GM19351 (cell line): ENCODE data around the gene PIK3C3.

Experiments used
- ATAC-seq: cut with Tn5 transposase; IDR thresholded peaks from one replicate; pipeline ENCODE4 v1.9.1; 2021; ENCODE audit warnings: mild to moderate bottlenecking, moderate library complexity; ENCODE audit not compliant: unreplicated experiment

PIK3C3 gene

DNA sequence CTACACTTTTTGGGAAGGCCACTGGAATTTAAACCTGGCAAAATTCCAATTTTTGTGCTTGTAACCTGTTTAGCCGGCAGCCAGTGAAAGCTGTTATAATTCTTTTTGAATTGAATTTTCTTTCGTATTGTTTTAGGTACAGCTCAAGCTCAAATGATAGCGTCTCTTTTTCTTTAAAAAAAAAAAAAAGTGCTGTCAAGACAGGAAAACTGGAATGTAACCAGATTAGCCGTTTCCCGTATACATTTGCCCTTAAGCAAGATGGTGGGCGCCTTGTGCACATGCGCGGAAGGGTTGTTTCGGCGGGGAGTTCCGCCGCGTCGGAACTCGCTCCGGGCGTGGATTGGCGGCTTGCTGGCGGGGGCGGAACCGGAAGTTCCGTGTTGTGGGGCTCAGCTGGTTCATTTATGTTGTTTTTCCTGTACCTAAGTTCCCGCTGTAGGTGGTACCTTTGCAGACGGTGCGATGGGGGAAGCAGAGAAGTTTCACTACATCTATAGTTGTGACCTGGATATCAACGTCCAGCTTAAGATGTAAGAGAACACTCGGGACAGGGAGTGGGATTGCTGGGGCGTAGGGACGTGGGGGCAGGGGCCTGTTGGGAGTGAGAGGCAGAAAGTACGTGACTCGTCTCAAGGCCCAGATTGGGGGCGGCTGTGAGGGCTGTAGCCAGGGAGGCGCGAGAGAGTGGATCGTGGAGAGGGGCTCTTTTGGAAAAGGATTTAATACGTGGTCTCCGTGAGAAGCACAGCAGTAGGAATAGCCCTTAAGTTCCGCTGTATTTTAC, at the start of gene PIK3C3:
PIK3C3 (plus strand) TSS at position 408 of the 787 bp plus-strand sequence; CDS start at position 466, 58 bp downstream.
- peak; percentile 94 for ATAC-seq

- ATAC-seq = no peak
Observed at GRCh38 chr18:41905786-41906527, 49.1 kb upstream of the PIK3C3 start.

GRCh38 chr18:41906528-41907146, 48.4 kb upstream of the PIK3C3 start:
- ATAC-seq = peak; percentile 95

GRCh38 chr18:41917181-41917580, 37.9 kb upstream of the PIK3C3 start:
- ATAC-seq = no peak

GRCh38 chr18:41921770-41922169, 33.3 kb upstream of the PIK3C3 start:
- no peak for ATAC-seq

DNA sequence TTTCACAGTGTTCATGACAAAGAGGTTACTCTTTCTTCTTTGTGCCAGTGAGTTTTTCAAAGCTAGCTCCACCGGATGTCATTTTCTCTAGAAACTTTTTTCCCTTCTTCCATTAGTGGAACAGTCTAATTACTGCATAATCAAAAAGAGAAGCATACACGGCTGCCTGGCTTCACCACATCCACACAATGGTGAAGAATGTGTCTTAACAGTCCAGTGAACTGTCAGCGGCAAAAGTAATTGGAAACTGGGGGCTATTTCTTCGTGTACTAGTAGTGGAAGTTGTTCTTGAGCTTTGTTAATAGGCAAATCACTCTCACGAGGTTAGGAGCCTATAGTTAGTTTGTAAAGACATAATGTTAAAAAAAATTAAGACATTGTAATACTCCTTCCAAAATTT, 32.9 kb upstream of the PIK3C3 start:
- ATAC-seq = no peak

GRCh38 chr18:41922841-41923240, 32.2 kb upstream of the PIK3C3 start:
- ATAC-seq = no peak

DNA sequence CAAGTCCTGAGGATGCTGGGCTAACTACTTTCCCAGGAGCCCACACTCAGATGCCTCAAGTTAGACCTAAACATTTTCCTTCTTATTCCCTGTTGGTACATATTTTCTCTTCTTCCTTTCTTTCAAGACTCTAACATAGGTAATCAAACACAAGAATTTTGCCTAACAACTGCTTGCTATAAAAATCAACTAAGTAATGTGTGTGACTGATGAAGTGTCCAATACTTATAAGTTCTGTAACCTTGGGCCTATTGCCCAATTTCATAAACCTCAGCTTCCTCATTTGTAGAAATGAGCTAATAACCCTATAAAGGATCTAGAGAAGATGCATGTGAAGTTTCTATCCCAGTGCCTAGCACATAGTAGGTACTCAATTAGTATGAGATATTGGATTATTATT, 31.6 kb upstream of the PIK3C3 start:
- no peak for ATAC-seq

DNA sequence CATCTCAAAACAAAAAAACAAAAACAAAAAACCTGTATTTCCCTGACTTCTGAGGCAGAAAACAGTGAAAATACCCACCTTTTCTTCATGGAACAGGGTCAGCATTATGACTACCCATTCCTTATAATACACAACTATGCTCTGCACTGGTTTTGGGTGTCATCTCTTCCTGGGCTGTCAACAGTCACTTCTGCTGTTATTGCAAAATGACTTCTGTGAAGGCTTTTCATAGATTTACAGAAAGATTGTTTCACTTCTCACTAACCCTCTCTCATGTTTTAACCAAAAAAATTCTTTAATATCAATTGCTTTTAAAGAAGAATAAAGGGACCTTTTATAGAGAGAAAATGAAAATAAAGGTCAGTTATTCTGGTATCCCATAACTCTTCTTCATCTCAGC, 26.5 kb upstream of the PIK3C3 start:
- ATAC-seq = no peak

GRCh38 chr18:41932899-41933298, 22.1 kb upstream of the PIK3C3 start:
- no peak for ATAC-seq

- ATAC-seq = no peak
Observed at GRCh38 chr18:41933778-41934177, 21.3 kb upstream of the PIK3C3 start.

DNA sequence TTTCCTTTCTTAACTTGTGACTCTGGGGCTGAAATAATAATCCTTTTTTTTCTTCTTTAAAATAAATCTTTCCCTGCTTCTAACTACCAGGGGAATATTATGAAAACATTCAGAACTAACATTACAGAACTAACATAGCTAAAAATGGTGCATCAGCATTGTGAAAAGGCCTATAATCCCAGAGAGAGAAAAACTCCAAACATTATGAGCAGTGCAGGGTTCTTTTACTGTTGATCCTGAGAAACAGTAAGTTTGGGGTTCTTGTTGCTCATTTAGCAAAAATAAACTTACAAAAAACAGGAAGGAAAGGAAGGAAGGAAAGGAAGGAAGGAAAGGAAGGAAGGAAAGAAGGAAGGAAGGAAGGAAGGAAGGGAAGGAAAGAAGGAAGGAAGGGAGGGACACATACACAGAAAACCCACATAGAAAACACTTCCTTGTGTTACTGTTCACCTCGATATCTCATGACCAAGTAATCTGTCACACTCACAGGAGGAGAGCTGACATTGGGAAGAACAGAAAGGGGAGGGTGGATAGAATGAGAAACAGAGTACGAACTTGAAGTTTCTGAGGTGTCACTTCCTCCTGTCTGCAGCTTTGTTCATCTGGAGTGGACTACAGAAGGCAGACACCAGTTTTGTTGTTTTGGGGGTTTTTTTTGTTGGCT, 18.4 kb upstream of the PIK3C3 start:
- ATAC-seq = peak; percentile 83

GRCh38 chr18:41938445-41938844, 16.6 kb upstream of the PIK3C3 start:
- no peak for ATAC-seq

GRCh38 chr18:41939326-41939725, 15.7 kb upstream of the PIK3C3 start:
- no peak for ATAC-seq

GRCh38 chr18:41940506-41941215, 14.4 kb upstream of the PIK3C3 start:
- no peak for ATAC-seq

- no peak for ATAC-seq
Observed at GRCh38 chr18:41942254-41942653, 12.8 kb upstream of the PIK3C3 start.

- ATAC-seq = no peak
Observed at GRCh38 chr18:41948544-41949110, 6.4 kb upstream of the PIK3C3 start.

DNA sequence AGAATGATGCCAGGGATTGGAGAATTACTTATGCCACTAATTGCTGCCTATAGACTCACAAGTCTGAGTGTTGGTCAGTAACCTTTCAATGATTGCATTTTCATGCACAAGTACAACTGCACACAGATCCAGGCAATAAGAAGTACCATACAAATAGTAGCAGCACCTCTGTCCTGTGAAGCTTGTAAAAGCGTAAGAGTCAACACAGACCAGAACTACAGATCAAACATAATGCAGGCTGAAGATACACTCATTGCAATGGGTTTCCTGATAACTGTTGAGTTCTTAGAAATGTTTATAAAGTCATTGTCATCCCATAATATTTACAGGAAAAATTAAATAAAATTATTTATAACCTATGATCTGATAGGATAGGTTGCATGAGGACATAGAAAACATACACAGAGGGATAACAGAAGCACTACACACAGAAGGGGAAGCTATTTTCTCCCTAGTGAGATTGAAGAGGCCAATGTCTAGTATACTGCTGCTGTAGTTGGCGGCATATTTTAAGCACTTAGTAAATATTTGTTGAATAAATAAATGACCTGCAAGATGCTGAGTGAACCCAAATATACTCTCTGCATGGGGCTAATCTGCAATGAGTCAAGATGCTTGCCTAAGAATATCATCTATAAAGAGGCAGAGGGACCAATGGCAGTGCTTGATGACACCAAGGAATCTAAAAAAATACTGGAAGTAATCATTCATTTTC, 5.7 kb upstream of the PIK3C3 start:
- no peak for ATAC-seq

GRCh38 chr18:41955688-41956087, 654 bp downstream of the PIK3C3 start:
- no peak for ATAC-seq

- no peak for ATAC-seq
Observed at GRCh38 chr18:41959045-41959444, 4.0 kb downstream of the PIK3C3 start.
